ENCODE results near the gene BCL2L12.
A peak's percentile ranks its signal among the peaks of the same experiment; 100 is the strongest.

Gene BCL2L12

GRCh38 chr19:49664171-49665035, 1.3 kb upstream of the BCL2L12 start:
- DNase-seq (ENCODE audit: low spot score) = no peak

- DNase-seq (ENCODE audit: low spot score) = no peak
Observed at GRCh38 chr19:49665036-49665350, 740 bp upstream of the BCL2L12 start.

- DNase-seq (ENCODE audit: low spot score) = no peak
Observed at GRCh38 chr19:49666120-49666444, 349 bp downstream of the BCL2L12 start.

GRCh38 chr19:49667473-49667872, 1.7 kb downstream of the BCL2L12 start:
- DNase-seq (ENCODE audit: low spot score) = no peak

- no peak for DNase-seq (ENCODE audit: low spot score)
Observed at GRCh38 chr19:49669516-49669915, 3.8 kb downstream of the BCL2L12 start.

- peak; percentile 74 for DNase-seq (ENCODE audit: low spot score)
Observed at GRCh38 chr19:49672131-49672919, 6.6 kb downstream of the BCL2L12 start.

- peak; percentile 91 for DNase-seq (ENCODE audit: low spot score)
Observed at GRCh38 chr19:49676136-49676783, 10.5 kb downstream of the BCL2L12 start.

- DNase-seq (ENCODE audit: low spot score) = peak; percentile 100
Observed at GRCh38 chr19:49676784-49677230, 11.1 kb downstream of the BCL2L12 start.

GRCh38 chr19:49677231-49677900, 11.6 kb downstream of the BCL2L12 start, which contains the start of gene PRMT1:
Gene PRMT1 (plus strand): TSS chr19:49677271. CDS start chr19:49677281, 10 bp downstream.
- no peak for DNase-seq (ENCODE audit: low spot score)

GRCh38 chr19:49677901-49678674, 12.4 kb downstream of the BCL2L12 start:
- no peak for DNase-seq (ENCODE audit: low spot score)

- no peak for DNase-seq (ENCODE audit: low spot score)
Observed at GRCh38 chr19:49678985-49679770, 13.4 kb downstream of the BCL2L12 start.

- DNase-seq (ENCODE audit: low spot score) = no peak
Observed at GRCh38 chr19:49679771-49680413, 14.2 kb downstream of the BCL2L12 start.

- peak; percentile 84 for DNase-seq (ENCODE audit: low spot score)
Observed at GRCh38 chr19:49680421-49681351, 15.0 kb downstream of the BCL2L12 start.

- DNase-seq (ENCODE audit: low spot score) = no peak
Observed at GRCh38 chr19:49681830-49682229, 16.1 kb downstream of the BCL2L12 start.

GRCh38 chr19:49682274-49682673, 16.5 kb downstream of the BCL2L12 start:
- no peak for DNase-seq (ENCODE audit: low spot score)

GRCh38 chr19:49683814-49684250, 18.1 kb downstream of the BCL2L12 start:
- DNase-seq (ENCODE audit: low spot score) = no peak

- no peak for DNase-seq (ENCODE audit: low spot score)
Observed at GRCh38 chr19:49684251-49684982, 18.7 kb downstream of the BCL2L12 start.

GRCh38 chr19:49684983-49685553, 19.3 kb downstream of the BCL2L12 start:
- no peak for DNase-seq (ENCODE audit: low spot score)

All from kidney capillary endothelial cell (primary cell).